Upper lobe of left lung (tissue), 6 donors: ENCODE results near the gene TGM2. TPM values are rescaled to one million over a fixed set of nuclear protein-coding genes. Genes with fewer than 3 reads are reported as not detected.

ENCODE experiments used
- ATAC-seq, 2 donors: fragments of 200-7000 bp; cut with Tn5 transposase; one replicate each; pipeline ENCODE4 v1.9.1; 2022; ENCODE audit warnings: mild to moderate bottlenecking in 2 of 2, moderate library complexity in 2 of 2; ENCODE audit not compliant: low FRiP score in 2 of 2
- DNase-seq, 2 donors: peaks; one replicate each; pipeline ENCODE4 v3.0.0-alpha.2; 2019 to 2020
- H3K27ac ChIP-seq, 4 donors: fragments of 200-600 bp; sonication (generic); one replicate each; pipeline ENCODE4 v1.5.1; 2016 to 2019
- H3K27me3 ChIP-seq, 4 donors: fragments of 200-600 bp; sonication (generic); one replicate each; pipeline ENCODE4 v1.5.1; 2017 to 2019
- H3K36me3 ChIP-seq, 4 donors: fragments of 200-600 bp; sonication (generic); one replicate each; pipeline ENCODE4 v1.5.1; 2016 to 2019
- H3K4me1 ChIP-seq, 4 donors: fragments of 200-600 bp; sonication (generic); one replicate each; pipeline ENCODE4 v1.5.1; 2018 to 2019
- H3K4me3 ChIP-seq, 4 donors: fragments of 200-600 bp; sonication (generic); one replicate each; pipeline ENCODE4 v1.5.1; 2017 to 2019; ENCODE audit warnings: mild to moderate bottlenecking in 2 of 4, moderate library complexity in 1 of 4
- H3K9me3 ChIP-seq, 4 donors: fragments of 200-600 bp; sonication (generic); one replicate each; pipeline ENCODE4 v1.5.1; 2018 to 2019
- EP300 ChIP-seq, 4 donors: sonication (generic); formaldehyde crosslinking; IDR thresholded peaks; one replicate each; pipeline ENCODE4 v1.5.1; 2017; ENCODE audit warnings: antibody characterized with exemption in 4 of 4, control low read depth in 2 of 4
- POLR2A ChIP-seq, 4 donors: fragments of 450-650 bp; IDR thresholded peaks; one replicate each; pipeline ENCODE4 v1.5.1; 2016 to 2017; ENCODE audit warnings: antibody characterized with exemption in 4 of 4, mild to moderate bottlenecking in 2 of 4
- POLR2AphosphoS5 ChIP-seq, 2 donors: sonication (generic); formaldehyde crosslinking; IDR thresholded peaks; one replicate each; pipeline ENCODE4 v1.5.1; 2017; ENCODE audit warnings: antibody characterized with exemption in 2 of 2
- WGBS, 2 donors: methylation state at CpG; one replicate each; pipeline ENCODE4 v1.1.5; 2017 to 2018; 5-methylcytosine and 5-hydroxymethylcytosine counted together
- small RNA-seq, 4 donors: library from RNA; depleted of rRNA; stranded (forward); fragments of <200 nt; gene quantifications; one replicate each; pipeline ENCODE3, GENCODE V24; 2016
- total RNA-seq, 6 donors: library from RNA; depleted of rRNA in 4 of 6; stranded (reverse); fragments of >200 nt in 4 of 6; gene quantifications; one replicate each; pipeline versions ENCODE4 v1.1.0 to v1.2.1, GENCODE V29; 2016 to 2021
- TF ChIP-seq, protein P1 (sequence below), 6 experiments: fragments of 450-650 bp in 4 of 6; fragments of 200-600 bp in 2 of 6; sonication (generic) in 2 of 6; IDR thresholded peaks; one replicate each; pipeline ENCODE4 v1.5.1; 2016 to 2019; ENCODE audit warnings: antibody characterized with exemption in 6 of 6
- donor health status: DM: no; HTN: no; CAD: no; lungs with moderate emphysema.
- donor health status: DM: no; HTN: yes; CAD: no; lungs with severe emphysema.

Gene TGM2
- total RNA-seq, 6 donors from 2014 or later, result 98.7 to 469 (median 290) TPM

DNA sequence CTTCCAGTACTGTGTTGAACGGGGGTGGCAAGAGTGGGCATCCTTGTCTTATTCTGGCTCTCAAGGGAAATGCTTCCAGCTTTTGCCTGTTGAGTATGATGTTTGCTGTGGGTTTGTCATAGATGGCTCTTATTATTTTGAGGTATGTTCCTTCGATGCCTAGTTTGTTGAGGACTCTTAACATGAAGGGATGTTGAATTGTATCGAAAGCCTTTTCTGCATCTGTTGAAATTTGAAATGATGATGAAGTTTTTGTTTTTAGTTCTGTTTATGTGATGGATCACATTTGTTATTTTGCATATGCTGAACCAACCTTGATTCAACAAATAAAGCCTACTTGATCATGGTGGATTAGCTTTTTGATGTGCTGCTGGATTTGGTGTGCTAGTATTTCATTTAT, 83.5 kb downstream of the TGM2 start:
- H3K27me3 ChIP-seq, result no peaks in the 10 kb centered on the region
- H3K4me3 ChIP-seq, result no peak overlapping the region
- DNase-seq (no peak), ATAC-seq (no peak)
- WGBS, 2 donors, result 56 to 65% methylated on average over 3 of the region's 3 CpGs
- no peak overlapping the region for H3K27ac ChIP-seq
- TF ChIP-seq, protein P1, sequence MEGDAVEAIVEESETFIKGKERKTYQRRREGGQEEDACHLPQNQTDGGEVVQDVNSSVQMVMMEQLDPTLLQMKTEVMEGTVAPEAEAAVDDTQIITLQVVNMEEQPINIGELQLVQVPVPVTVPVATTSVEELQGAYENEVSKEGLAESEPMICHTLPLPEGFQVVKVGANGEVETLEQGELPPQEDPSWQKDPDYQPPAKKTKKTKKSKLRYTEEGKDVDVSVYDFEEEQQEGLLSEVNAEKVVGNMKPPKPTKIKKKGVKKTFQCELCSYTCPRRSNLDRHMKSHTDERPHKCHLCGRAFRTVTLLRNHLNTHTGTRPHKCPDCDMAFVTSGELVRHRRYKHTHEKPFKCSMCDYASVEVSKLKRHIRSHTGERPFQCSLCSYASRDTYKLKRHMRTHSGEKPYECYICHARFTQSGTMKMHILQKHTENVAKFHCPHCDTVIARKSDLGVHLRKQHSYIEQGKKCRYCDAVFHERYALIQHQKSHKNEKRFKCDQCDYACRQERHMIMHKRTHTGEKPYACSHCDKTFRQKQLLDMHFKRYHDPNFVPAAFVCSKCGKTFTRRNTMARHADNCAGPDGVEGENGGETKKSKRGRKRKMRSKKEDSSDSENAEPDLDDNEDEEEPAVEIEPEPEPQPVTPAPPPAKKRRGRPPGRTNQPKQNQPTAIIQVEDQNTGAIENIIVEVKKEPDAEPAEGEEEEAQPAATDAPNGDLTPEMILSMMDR (IDR thresholded peaks at IDR 0.05), result no peak
- no peak for TF ChIP-seq EP300 (IDR thresholded peaks at IDR 0.05)
- no peak for TF ChIP-seq POLR2A (IDR thresholded peaks at IDR 0.05)
- TF ChIP-seq POLR2AphosphoS5 (IDR thresholded peaks at IDR 0.05), result no peak
- H3K9me3 ChIP-seq, result no peaks in the 10 kb centered on the region
- peaks cover 23 to 31% (median 28%) of the 10 kb centered on the region in 4 donors for H3K4me1 ChIP-seq
- peaks cover 0 to 40% (median 7%) of the 10 kb centered on the region in 4 donors for H3K36me3 ChIP-seq

DNA sequence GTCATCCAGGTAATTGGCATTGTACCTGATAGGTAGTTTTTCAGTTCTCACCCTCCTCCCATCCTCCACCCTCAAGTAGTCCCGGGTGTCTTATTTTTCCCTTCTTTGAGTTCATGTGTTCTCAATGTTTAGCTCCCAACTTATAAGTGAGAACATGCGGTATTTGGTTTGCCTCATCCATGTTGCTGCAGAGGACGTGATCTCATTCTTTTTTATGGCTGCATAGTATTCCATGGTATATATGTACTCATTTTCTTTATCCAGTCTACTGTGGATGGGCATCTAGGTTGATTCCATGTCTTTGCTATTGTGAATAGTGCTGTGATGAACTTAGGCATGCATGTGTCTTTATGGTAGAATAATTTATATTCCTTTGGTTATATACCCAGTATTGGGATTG, 85.7 kb downstream of the TGM2 start:
- TF ChIP-seq, protein P1 (IDR thresholded peaks at IDR 0.05), result no peak
- TF ChIP-seq EP300 (IDR thresholded peaks at IDR 0.05) (no peak), POLR2A (IDR thresholded peaks at IDR 0.05) (no peak), POLR2AphosphoS5 (IDR thresholded peaks at IDR 0.05) (no peak)
- Histone ChIP-seq H3K4me3 (no peak overlapping the region), H3K9me3 (no peaks in the 10 kb centered on the region), H3K27me3 (no peaks in the 10 kb centered on the region), H3K27ac (no peak overlapping the region), H3K4me1 (peaks cover 30 to 38% (median 34%) of the 10 kb centered on the region in 4 donors), H3K36me3 (peaks cover 0 to 22% (median 5%) of the 10 kb centered on the region in 4 donors)
- WGBS, 2 donors, result 96 to 97% methylated on average over 3 of the region's 3 CpGs
- ATAC-seq (no peak), DNase-seq (no peak)

DNA sequence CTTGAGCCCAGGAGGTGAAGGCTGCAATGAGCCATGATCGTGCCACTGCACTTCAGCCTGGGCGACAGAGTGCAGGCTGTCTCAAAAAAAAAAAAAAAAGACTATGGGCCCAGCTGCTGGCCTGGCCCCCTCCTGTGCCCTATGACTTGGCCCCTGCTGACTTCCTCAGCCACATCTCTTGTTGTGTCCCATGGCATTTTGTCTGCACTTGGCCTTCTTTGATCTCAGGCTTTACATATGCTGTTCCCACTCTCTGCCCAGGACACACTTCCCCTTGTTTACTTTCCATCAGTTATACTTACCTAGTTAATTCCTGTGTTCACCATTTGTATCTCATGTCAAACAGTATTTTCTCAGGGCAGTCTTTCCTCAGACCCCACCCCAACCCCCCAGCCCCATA, 87.0 kb downstream of the TGM2 start:
- DNase-seq (no peak), ATAC-seq (no peak)
- no peak for TF ChIP-seq EP300 (IDR thresholded peaks at IDR 0.05)
- TF ChIP-seq, protein P1 (IDR thresholded peaks at IDR 0.05), result no peak
- TF ChIP-seq POLR2A (IDR thresholded peaks at IDR 0.05), result no peak
- TF ChIP-seq POLR2AphosphoS5 (IDR thresholded peaks at IDR 0.05), result no peak
- peaks cover 0 to 22% (median 5%) of the 10 kb centered on the region in 4 donors for H3K36me3 ChIP-seq
- WGBS, 2 donors, result 86 to 93% methylated on average over 2 of the region's 2 CpGs
- no peaks in the 10 kb centered on the region for H3K9me3 ChIP-seq
- H3K4me1 ChIP-seq, result peaks cover 29 to 38% (median 33%) of the 10 kb centered on the region in 4 donors
- no peaks in the 10 kb centered on the region for H3K27me3 ChIP-seq
- no peak overlapping the region for H3K4me3 ChIP-seq
- H3K27ac ChIP-seq, result peak overlapping the region in 1 of 4 donors; percentile 9

Small RNAs within 50 kb of the gene (small RNA-seq; reads per million reads assigned to genes)
- gene RN7SL237P, result 0 reads per million in 4 donors

Other genes starting within 250 kb of the TGM2 start
- 10 to 100 TPM; 11.2 to 30.4 (median 15.1) TPM for gene TTI1, start 131.8 kb downstream of the TGM2 start, total RNA-seq
- 10 to 100 TPM; 26.0 to 75.4 (median 29.2) TPM for gene RPRD1B, start 131.5 kb downstream of the TGM2 start, total RNA-seq
- 1 to 10 TPM in 3 of 6 donors, under 1 TPM in 3; 0.15 to 3.1 (median 1.4) TPM for gene KIAA1755, start 95.5 kb upstream of the TGM2 start, total RNA-seq
- 1 to 10 TPM in 1 of 6 donors, under 1 TPM in 4, not detected in 1; 0.14 to 6.3 (median 0.67) TPM for gene BPI, start 138.9 kb upstream of the TGM2 start, total RNA-seq
- gene LBP, start 181.2 kb upstream of the TGM2 start, total RNA-seq, result under 1 TPM in 3 of 6 donors, not detected in 3; 0.14 to 0.44 (median 0.30) TPM